ENCODE results near the gene MPND. TPM values are rescaled to one million over a fixed set of nuclear protein-coding genes. Genes with fewer than 3 reads are reported as not detected.
A peak's percentile ranks its signal among the peaks of the same experiment; 100 is the strongest.

Gene MPND
- total and polyA plus RNA-seq, 2 of the 13 experiments (the other 11 are each of a cell fraction or from before 2014, with no cell fraction given), result 10.8 to 15.8 TPM

DNA sequence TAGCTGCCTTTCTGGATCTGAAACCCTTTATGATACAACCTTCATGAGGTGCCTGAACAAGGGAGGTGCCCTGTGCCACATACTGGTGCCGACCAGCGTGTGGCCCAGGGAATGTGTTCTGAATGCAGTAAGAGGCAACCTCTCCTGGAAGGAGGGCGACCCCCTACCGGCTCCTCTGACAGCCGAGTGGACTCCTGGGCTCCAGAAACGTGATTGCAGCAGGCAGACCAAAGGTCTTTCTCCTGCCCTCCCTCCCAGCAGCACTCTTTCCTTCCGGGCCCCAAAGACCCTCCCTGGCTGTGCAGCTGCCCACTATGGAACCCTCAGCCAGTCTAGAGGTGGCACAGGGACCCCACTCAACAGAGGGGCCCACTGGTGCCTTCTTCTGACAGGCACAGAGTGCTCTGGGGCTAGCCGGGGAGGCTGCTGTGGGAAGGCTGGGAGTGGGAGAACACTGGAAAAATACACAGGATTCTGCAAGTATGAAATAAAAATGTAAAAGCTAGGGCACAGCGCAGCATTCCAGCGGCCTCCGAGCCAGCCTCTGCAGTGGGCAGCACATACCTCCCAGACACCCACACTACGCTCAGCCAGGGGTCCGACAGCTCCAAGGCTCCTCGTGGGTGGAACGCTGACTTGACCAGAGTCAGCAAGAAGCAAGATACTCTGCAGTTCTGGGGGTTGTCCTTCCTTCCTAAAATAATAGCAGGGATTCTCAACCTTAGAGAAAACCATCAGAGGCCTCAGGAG is 42.1 kb downstream of the MPND start (continued):
- TF ChIP-seq ZNF720 (CRISPR knock-in tag; IDR thresholded peaks at IDR 0.05), result no peak
- no peak for TF ChIP-seq SMARCC2 (IDR thresholded peaks at IDR 0.05)
- TF ChIP-seq TSC22D2 (CRISPR knock-in tag; IDR thresholded peaks at IDR 0.05; ENCODE audit: borderline replicate concordance), result no peak
- TF ChIP-seq ZNF143 (CRISPR knock-in tag; IDR thresholded peaks at IDR 0.05), result no peak
- TF ChIP-seq SMC3 (IDR thresholded peaks at IDR 0.05; ENCODE audit: low read length), result no peak
- TF ChIP-seq ZNF138 (CRISPR knock-in tag; IDR thresholded peaks at IDR 0.05; ENCODE audit: low read depth), result no peak
- TF ChIP-seq ZNF775 (CRISPR knock-in tag; IDR thresholded peaks at IDR 0.05; ENCODE audit: borderline replicate concordance), result no peak
- TF ChIP-seq ZFP91 (CRISPR knock-in tag; IDR thresholded peaks at IDR 0.05; ENCODE audit: borderline replicate concordance), result peak; percentile 13; the same call in 1 of the 2 replicates
- TF ChIP-seq, protein P1, sequence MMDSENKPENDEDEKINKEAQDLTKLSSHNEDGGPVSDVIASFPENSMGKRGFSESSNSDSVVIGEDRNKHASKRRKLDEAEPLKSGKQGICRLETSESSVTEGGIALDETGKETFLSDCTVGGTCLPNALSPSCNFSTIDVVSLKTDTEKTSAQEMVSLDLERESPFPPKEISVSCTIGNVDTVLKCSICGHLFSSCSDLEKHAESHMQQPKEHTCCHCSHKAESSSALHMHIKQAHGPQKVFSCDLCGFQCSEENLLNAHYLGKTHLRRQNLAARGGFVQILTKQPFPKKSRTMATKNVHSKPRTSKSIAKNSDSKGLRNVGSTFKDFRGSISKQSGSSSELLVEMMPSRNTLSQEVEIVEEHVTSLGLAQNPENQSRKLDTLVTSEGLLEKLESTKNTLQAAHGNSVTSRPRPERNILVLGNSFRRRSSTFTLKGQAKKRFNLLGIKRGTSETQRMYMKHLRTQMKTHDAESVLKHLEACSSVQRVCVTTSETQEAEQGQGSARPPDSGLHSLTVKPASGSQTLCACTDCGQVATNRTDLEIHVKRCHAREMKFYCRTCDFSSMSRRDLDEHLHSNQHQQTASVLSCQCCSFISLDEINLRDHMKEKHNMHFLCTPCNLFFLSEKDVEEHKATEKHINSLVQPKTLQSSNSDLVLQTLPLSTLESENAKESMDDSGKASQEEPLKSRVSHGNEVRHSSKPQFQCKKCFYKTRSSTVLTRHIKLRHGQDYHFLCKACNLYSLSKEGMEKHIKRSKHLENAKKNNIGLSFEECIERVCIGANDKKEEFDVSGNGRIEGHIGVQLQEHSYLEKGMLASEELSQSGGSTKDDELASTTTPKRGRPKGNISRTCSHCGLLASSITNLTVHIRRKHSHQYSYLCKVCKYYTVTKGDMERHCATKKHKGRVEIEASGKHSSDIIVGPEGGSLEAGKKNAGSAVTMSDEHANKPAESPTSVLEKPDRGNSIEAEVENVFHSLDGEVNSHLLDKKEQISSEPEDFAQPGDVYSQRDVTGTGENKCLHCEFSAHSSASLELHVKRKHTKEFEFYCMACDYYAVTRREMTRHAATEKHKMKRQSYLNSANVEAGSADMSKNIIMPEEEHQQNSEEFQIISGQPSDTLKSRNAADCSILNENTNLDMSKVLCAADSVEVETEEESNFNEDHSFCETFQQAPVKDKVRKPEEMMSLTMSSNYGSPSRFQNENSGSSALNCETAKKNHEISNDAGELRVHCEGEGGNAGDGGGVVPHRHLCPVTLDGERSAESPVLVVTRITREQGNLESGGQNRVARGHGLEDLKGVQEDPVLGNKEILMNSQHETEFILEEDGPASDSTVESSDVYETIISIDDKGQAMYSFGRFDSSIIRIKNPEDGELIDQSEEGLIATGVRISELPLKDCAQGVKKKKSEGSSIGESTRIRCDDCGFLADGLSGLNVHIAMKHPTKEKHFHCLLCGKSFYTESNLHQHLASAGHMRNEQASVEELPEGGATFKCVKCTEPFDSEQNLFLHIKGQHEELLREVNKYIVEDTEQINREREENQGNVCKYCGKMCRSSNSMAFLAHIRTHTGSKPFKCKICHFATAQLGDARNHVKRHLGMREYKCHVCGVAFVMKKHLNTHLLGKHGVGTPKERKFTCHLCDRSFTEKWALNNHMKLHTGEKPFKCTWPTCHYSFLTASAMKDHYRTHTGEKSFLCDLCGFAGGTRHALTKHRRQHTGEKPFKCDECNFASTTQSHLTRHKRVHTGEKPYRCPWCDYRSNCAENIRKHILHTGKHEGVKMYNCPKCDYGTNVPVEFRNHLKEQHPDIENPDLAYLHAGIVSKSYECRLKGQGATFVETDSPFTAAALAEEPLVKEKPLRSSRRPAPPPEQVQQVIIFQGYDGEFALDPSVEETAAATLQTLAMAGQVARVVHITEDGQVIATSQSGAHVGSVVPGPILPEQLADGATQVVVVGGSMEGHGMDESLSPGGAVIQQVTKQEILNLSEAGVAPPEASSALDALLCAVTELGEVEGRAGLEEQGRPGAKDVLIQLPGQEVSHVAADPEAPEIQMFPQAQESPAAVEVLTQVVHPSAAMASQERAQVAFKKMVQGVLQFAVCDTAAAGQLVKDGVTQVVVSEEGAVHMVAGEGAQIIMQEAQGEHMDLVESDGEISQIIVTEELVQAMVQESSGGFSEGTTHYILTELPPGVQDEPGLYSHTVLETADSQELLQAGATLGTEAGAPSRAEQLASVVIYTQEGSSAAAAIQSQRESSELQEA (CRISPR knock-in tag; IDR thresholded peaks at IDR 0.05; ENCODE audit: not compliant biosample characterization), result no peak
- no peak for TF ChIP-seq SRF (IDR thresholded peaks at IDR 0.05; ENCODE audit: low read depth, low read length)
- TF ChIP-seq ZNF605 (CRISPR knock-in tag; IDR thresholded peaks at IDR 0.05), result no peak
- TF ChIP-seq GATAD1 (CRISPR knock-in tag; IDR thresholded peaks at IDR 0.05), result no peak
- no peak for TF ChIP-seq ZNF451 (CRISPR knock-in tag; IDR thresholded peaks at IDR 0.05)
- no peak for TF ChIP-seq MIXL1 (CRISPR knock-in tag; IDR thresholded peaks at IDR 0.05)
- no peak for TF ChIP-seq PRMT3 (CRISPR knock-in tag; IDR thresholded peaks at IDR 0.05; ENCODE audit: borderline replicate concordance, low read depth)
- no peak for TF ChIP-seq NFRKB (IDR thresholded peaks at IDR 0.05)
- no peak for TF ChIP-seq ZNF253 (CRISPR knock-in tag; IDR thresholded peaks at IDR 0.05; ENCODE audit: borderline replicate concordance)
- peak; percentile 22; the same call in 1 of the 2 replicates for TF ChIP-seq CEBPB (IDR thresholded peaks at IDR 0.05; ENCODE audit: borderline replicate concordance, low read depth, low read length)
- no peak for TF ChIP-seq TCF7 (IDR thresholded peaks at IDR 0.05; ENCODE audit: low read depth)
- TF ChIP-seq HNF4A (CRISPR knock-in tag; IDR thresholded peaks at IDR 0.05), result peak; percentile 91
- no peak for TF ChIP-seq TAF15 (IDR thresholded peaks at IDR 0.05; ENCODE audit: low read depth, low read length, poor library complexity, severe bottlenecking)
- no peak for TF ChIP-seq ZNF790 (CRISPR knock-in tag; IDR thresholded peaks at IDR 0.05; ENCODE audit: borderline replicate concordance)
- no peak for TF ChIP-seq CC2D1A (CRISPR knock-in tag; IDR thresholded peaks at IDR 0.05)

Data from HepG2 (cell line).